GM18526 (cell line): Measurements from ENCODE around the gene ADCY5.

Experiments
- POLR2A ChIP-seq: IDR thresholded peaks from 3 replicates; pipeline ENCODE4 v1.6.1; 2011; ENCODE audit not compliant: insufficient read length; ENCODE audit errors: extremely low read depth

The ADCY5 gene

GRCh38 chr3:123287051-123287961 lies 161.6 kb downstream of the ADCY5 start:
- TF ChIP-seq POLR2A, result no peak

GRCh38 chr3:123286308-123287023 lies 162.4 kb downstream of the ADCY5 start:
- TF ChIP-seq POLR2A, result no peak

DNA sequence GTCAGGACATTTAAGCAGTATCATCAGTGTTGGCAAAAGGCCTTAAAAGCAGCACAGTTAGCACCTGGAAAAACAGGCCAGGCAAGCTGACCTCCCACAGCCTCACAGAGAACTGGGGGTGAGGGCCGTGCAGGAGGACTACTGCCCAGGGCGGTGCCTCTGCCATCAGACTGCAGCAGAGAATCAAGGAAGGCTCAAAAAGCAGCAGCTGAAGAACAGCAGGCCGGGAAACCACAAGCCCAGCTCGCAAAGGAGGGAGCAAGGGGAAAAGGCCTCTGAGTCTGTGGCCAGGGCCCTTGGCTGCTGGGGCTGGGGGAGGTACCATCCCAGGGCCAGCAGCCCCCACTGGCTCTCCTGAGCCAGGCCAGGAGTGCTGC lies 163.0 kb downstream of the ADCY5 start:
- TF ChIP-seq POLR2A, result no peak

DNA sequence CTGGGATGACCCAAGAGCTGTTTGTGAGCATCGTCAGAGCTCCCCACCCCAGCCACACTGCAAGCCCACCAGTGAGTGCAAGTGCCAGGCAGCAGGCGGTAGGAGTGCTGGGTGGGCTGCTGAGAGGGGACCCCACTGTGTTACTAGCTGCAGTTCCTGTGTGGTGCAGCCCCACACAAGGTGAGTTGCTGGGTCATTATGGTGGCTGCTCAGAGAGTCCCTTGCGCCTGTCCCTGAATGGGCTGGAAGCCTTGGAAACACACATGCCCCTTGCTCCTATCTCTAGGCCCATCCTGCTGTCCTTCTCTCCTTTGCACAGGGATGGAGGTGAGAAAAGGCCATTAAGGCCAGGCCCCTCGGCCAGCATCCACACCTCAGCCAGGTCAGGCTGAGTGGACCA lies 163.4 kb downstream of the ADCY5 start:
- no peak for TF ChIP-seq POLR2A

DNA sequence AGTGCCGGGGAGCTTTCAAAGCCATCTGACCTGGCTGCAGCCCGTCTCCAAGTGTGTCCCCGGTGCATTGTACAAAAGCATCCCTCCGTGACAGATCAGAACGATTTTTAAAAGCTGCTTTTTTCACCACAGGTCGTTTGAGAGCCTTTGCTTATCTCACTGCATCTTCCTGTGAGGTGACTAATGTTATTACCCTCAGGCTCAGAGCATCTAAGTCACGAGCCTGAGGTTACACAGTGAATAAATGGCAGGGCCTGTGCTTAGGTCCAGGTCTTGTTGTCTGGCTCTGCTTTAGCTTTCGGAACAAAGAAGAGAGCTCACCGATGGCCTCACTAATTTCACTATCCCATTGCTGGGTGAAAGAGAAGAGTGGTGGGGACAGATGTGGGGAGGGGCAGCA lies 163.8 kb downstream of the ADCY5 start:
- no peak for TF ChIP-seq POLR2A

DNA sequence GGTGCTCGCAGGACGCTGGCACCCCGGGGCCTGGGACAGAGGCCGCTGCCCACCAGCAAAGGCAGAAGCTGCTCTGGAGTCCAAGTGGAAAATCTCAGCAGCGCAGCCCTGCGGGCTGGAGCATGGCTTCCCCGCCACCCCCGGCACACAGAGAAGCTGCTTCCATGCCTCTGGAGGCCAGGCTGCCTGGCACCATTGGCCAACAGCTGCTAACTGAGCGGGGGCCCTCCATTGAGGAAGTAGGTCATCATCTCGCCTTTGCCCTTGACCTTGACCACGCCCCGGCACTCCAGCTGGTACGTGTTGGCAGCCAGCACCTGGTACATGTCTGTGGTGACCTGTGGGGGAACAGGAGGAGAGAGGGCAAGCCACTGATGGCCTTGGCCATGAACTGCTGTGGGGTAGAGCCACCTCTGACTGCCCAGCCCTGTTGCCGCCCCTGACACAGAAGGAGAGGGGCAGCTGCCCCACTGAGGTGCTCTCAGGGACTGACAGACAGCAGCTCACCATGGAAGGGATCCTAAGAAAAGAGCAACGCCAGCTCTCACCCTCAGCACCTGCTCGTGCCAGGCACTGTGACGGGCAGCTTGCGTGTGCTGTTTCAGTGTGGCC lies 164.4 kb downstream of the ADCY5 start:
- no peak for TF ChIP-seq POLR2A

- no peak for TF ChIP-seq POLR2A
Measured at GRCh38 chr3:123283657-123284398, 165.1 kb downstream of the ADCY5 start.

DNA sequence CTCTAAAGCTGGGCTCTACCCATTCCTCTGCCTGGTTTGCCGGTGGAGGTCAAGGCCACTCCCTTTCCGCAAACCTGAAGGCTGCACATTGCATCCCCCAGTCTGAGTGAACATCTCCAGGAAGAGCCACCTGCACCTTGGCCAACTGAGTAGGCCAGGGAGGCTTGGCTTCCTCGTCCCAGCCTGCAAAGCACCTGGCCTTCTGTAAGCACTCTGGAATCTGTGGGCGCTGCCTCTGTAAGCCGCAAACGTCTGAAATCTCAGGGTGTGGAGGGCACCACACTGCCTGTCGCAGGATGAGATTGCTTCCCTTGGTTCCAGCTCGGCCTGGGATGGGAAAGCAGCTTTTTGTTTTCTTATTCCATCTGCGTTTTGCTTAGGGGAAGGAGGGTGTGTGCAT lies 165.8 kb downstream of the ADCY5 start:
- TF ChIP-seq POLR2A, result no peak

DNA sequence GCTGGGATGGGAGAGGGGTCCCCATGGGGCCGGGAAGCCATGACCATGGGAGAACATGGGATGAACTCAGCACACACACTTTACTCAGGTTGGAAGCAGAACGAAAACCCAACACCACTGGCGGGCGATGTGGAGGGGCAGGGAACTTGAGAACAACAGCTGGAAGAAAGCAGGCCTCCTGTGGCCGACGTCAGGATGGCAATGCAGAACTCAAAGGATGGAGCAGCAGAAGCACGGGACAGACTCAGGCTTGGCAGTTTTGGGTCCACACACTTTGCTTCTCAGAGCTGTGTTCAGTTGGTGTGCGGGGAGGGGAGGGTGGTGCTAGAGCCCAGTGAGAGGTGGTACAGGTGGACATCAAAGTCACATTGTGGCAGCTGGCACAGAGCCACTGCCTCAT lies 166.4 kb downstream of the ADCY5 start:
- no peak for TF ChIP-seq POLR2A

DNA sequence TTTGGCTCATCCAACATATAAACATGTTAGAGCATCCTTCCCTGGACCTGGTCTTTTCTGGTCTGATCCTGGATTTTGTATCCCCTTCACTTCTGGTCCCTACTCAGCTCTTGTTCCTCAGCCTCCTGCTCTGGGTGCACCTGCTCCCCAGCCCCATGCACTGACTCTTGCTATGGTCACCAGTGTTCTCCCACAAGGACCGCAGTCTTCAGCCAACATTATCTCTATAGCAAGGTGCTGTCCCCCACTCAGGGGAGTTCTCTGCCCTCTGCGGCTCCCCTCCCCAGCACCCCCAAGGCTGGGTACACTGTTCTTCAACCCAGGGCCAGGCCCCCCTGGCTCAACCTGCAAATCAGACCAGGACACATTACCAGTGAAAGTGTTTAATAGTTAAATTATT lies 167.0 kb downstream of the ADCY5 start:
- TF ChIP-seq POLR2A, result no peak

GRCh38 chr3:123281406-123281805 lies 167.5 kb downstream of the ADCY5 start:
- no peak for TF ChIP-seq POLR2A

DNA sequence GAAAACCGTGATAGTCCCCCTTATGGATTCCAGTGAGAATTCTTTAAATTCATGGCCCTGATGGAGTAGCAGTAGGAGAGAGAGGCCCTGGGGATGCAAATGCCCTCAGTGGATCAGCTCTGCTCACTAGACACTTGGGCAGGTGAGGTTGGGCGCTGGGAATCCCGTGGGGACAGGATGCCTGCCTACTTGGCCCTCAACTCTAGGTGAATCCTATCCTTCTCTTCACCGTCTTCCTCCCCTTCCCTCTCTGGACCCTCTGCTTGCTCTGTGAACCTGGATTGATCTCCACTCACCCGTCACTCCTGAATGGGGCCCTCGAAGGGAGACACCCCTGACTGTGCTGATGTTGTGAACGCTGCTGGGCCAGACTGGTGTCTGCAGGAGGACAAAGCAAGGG lies 169.8 kb downstream of the ADCY5 start:
- no peak for TF ChIP-seq POLR2A

GRCh38 chr3:123278446-123278845 lies 170.4 kb downstream of the ADCY5 start:
- no peak for TF ChIP-seq POLR2A

GRCh38 chr3:123277106-123277505 lies 171.8 kb downstream of the ADCY5 start:
- TF ChIP-seq POLR2A, result no peak

DNA sequence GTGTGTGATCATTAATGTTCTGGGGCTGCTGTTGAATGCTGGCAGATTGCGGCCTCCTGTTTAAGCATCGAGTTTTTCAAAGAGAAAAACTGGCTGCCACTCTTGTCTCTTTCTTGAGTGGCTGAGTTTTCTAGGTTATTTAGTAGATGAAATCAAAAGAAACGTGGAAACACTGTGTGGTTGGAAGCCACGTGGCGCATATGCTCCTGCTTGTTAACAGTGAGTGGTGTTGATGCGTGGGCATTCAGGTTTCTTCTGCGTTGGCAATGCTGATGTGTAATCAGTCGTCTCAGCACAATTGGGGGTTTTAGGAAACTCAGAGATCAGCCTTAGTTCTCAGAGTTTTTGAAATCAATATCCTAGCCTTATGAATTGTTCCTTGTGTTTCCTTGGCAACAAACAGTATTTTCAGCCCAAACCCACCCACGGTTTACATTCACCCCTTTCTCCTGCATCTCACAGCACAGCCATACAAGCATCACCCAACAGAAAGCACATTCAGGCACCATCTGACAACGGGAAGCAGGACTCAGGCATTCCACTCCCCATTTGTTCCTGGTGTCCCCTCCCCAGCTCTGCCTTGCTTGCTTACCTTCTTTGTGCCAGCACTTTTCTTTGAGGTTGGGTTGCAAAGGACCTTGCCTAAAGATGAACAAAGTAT lies 172.4 kb downstream of the ADCY5 start:
- TF ChIP-seq POLR2A, result no peak
